GM21825 (cell line): ENCODE data around the gene HNRNPUL2.
"Not testable (repeated sequence)": the region's sequence is repeated elsewhere in the genome, so short reads cannot be mapped to it uniquely, and the experiment has no call there.

Source experiments
- ATAC-seq: cut with Tn5 transposase; IDR thresholded peaks from one replicate; pipeline ENCODE4 v1.9.1; 2021; ENCODE audit warnings: mild to moderate bottlenecking, moderate library complexity; ENCODE audit not compliant: unreplicated experiment

Gene HNRNPUL2

GRCh38 chr11:62705880-62706849 lies 21.1 kb downstream of the HNRNPUL2 start:
- ATAC-seq, result peak; percentile 65

- ATAC-seq, result no peak
Observed at GRCh38 chr11:62705413-62705812, 21.8 kb downstream of the HNRNPUL2 start.

- not testable (repeated sequence) for ATAC-seq
Observed at GRCh38 chr11:62703921-62704320, 23.3 kb downstream of the HNRNPUL2 start.

GRCh38 chr11:62702246-62702645 lies 25.0 kb downstream of the HNRNPUL2 start:
- ATAC-seq, result no peak

- ATAC-seq, result no peak
Observed at GRCh38 chr11:62694455-62695167, 32.6 kb downstream of the HNRNPUL2 start.

- not testable (repeated sequence) for ATAC-seq
Observed at GRCh38 chr11:62693624-62694023, 33.6 kb downstream of the HNRNPUL2 start.

- no peak for ATAC-seq
Observed at GRCh38 chr11:62689421-62690183, 37.7 kb downstream of the HNRNPUL2 start, which contains the start of gene LRRN4CL. TSS of gene LRRN4CL (minus strand) at chr11:62689530. CDS start at chr11:62688508, 1,022 bp downstream.

- ATAC-seq, result no peak
Observed at GRCh38 chr11:62688491-62688890, 38.8 kb downstream of the HNRNPUL2 start.

GRCh38 chr11:62687508-62688396 lies 39.5 kb downstream of the HNRNPUL2 start:
- no peak for ATAC-seq

- ATAC-seq, result no peak
Observed at GRCh38 chr11:62682518-62682917, 44.7 kb downstream of the HNRNPUL2 start.

- peak; percentile 67 for ATAC-seq
Observed at GRCh38 chr11:62680825-62681240, 46.4 kb downstream of the HNRNPUL2 start.

GRCh38 chr11:62678770-62679696 lies 48.2 kb downstream of the HNRNPUL2 start, which contains the start of gene UBXN1:
TSS of gene UBXN1 (minus strand) at chr11:62679073. CDS start at chr11:62678923, 150 bp downstream.
- ATAC-seq, result peak; percentile 66

- ATAC-seq, result peak; percentile 5
Observed at GRCh38 chr11:62678433-62678769, 48.9 kb downstream of the HNRNPUL2 start.

GRCh38 chr11:62677714-62678113 lies 49.5 kb downstream of the HNRNPUL2 start:
- ATAC-seq, result no peak

- no peak for ATAC-seq
Observed at GRCh38 chr11:62677156-62677555, 50.1 kb downstream of the HNRNPUL2 start.

GRCh38 chr11:62676698-62677097 lies 50.6 kb downstream of the HNRNPUL2 start:
- no peak for ATAC-seq

- not testable (repeated sequence) for ATAC-seq
Observed at GRCh38 chr11:62675415-62675814, 51.8 kb downstream of the HNRNPUL2 start.

GRCh38 chr11:62673196-62673525 lies 54.1 kb downstream of the HNRNPUL2 start:
- ATAC-seq, result no peak
